HEK293 (cell line): ENCODE data around the gene FREM1.

Experiments
- GLI2 ChIP-seq: fragments of 450-650 bp; formaldehyde crosslinking; IDR thresholded peaks from 2 replicates; pipeline ENCODE4; 2017; ENCODE audit warnings: missing biosample characterization, missing genetic modification characterization, low read depth, borderline replicate concordance
- KLF10 ChIP-seq: fragments of 450-650 bp; IDR thresholded peaks from 2 replicates; pipeline ENCODE4 v1.5.1; 2018; ENCODE audit warnings: missing biosample characterization, mild to moderate bottlenecking, missing genetic modification characterization
- PRDM1 ChIP-seq: fragments of 450-650 bp; formaldehyde crosslinking; IDR thresholded peaks from 2 replicates; pipeline ENCODE4; 2016; ENCODE audit warnings: missing biosample characterization, missing genetic modification characterization
- SCRT1 ChIP-seq: fragments of 450-650 bp; formaldehyde crosslinking; IDR thresholded peaks from 2 replicates; pipeline ENCODE4 v1.5.1; 2016; ENCODE audit warnings: missing biosample characterization, missing genetic modification characterization, borderline replicate concordance
- SP3 ChIP-seq: fragments of 450-650 bp; formaldehyde crosslinking; IDR thresholded peaks from 2 replicates; pipeline ENCODE4 v1.5.1; 2016; ENCODE audit warnings: missing biosample characterization, missing genetic modification characterization
- ZFHX2 ChIP-seq: fragments of 450-650 bp; formaldehyde crosslinking; conservative IDR thresholded peaks from 2 replicates; pipeline ENCODE4 v1.5.1; 2016; ENCODE audit warnings: missing biosample characterization, missing genetic modification characterization
- ZNF132 ChIP-seq: fragments of 450-650 bp; formaldehyde crosslinking; IDR thresholded peaks from 2 replicates; pipeline ENCODE4 v1.5.1; 2017; ENCODE audit warnings: missing biosample characterization, missing genetic modification characterization, borderline replicate concordance
- ZNF19 ChIP-seq: fragments of 450-650 bp; formaldehyde crosslinking; IDR thresholded peaks from 2 replicates; pipeline ENCODE4; 2016; ENCODE audit warnings: missing biosample characterization, missing genetic modification characterization, low read depth
- ZNF2 ChIP-seq: fragments of 450-650 bp; formaldehyde crosslinking; IDR thresholded peaks from 2 replicates; pipeline ENCODE4 v1.5.1; 2016; ENCODE audit warnings: missing biosample characterization, missing genetic modification characterization
- ZNF292 ChIP-seq: fragments of 450-650 bp; formaldehyde crosslinking; IDR thresholded peaks from 2 replicates; pipeline ENCODE4 v1.5.1; 2016; ENCODE audit warnings: low read depth, missing biosample characterization, missing genetic modification characterization, borderline replicate concordance
- ZNF354C ChIP-seq: fragments of 450-650 bp; formaldehyde crosslinking; IDR thresholded peaks from 2 replicates; pipeline ENCODE4 v1.5.1; 2016; ENCODE audit warnings: missing biosample characterization, missing genetic modification characterization, low read depth, borderline replicate concordance
- ZNF37A ChIP-seq: fragments of 450-650 bp; IDR thresholded peaks from 2 replicates; pipeline ENCODE4 v1.5.1; 2018; ENCODE audit warnings: missing biosample characterization, missing genetic modification characterization
- ZNF555 ChIP-seq: fragments of 450-650 bp; formaldehyde crosslinking; conservative IDR thresholded peaks from 2 replicates; pipeline ENCODE4 v1.5.1; 2017; ENCODE audit warnings: missing biosample characterization, mild to moderate bottlenecking, missing genetic modification characterization, inconsistent platforms
- ZNF561 ChIP-seq: fragments of 450-650 bp; IDR thresholded peaks from 2 replicates; pipeline ENCODE4 v1.5.1; 2018; ENCODE audit warnings: missing biosample characterization, missing genetic modification characterization, borderline replicate concordance
- ZXDB ChIP-seq: fragments of 450-650 bp; formaldehyde crosslinking; IDR thresholded peaks from 2 replicates; pipeline ENCODE4 v1.5.1; 2016; ENCODE audit warnings: missing biosample characterization, missing genetic modification characterization
- TF ChIP-seq, protein P1 (sequence below): fragments of 450-650 bp; formaldehyde crosslinking; IDR thresholded peaks from 2 replicates; pipeline ENCODE4 v1.5.1; 2016; ENCODE audit warnings: missing biosample characterization, missing genetic modification characterization, borderline replicate concordance
- TF ChIP-seq, protein P2 (sequence below): fragments of 450-650 bp; formaldehyde crosslinking; IDR thresholded peaks from 2 replicates; pipeline ENCODE4 v1.5.1; 2016; ENCODE audit warnings: missing biosample characterization, missing genetic modification characterization
- TF ChIP-seq, protein P3 (sequence below): fragments of 450-650 bp; formaldehyde crosslinking; IDR thresholded peaks from 2 replicates; pipeline ENCODE4 v1.5.1; 2016; ENCODE audit warnings: missing biosample characterization, missing genetic modification characterization
- TF ChIP-seq, protein P4 (sequence below): fragments of 450-650 bp; formaldehyde crosslinking; IDR thresholded peaks from 2 replicates; pipeline ENCODE4 v1.5.1; 2016; ENCODE audit warnings: missing biosample characterization, missing genetic modification characterization, low read depth

FREM1 gene

DNA sequence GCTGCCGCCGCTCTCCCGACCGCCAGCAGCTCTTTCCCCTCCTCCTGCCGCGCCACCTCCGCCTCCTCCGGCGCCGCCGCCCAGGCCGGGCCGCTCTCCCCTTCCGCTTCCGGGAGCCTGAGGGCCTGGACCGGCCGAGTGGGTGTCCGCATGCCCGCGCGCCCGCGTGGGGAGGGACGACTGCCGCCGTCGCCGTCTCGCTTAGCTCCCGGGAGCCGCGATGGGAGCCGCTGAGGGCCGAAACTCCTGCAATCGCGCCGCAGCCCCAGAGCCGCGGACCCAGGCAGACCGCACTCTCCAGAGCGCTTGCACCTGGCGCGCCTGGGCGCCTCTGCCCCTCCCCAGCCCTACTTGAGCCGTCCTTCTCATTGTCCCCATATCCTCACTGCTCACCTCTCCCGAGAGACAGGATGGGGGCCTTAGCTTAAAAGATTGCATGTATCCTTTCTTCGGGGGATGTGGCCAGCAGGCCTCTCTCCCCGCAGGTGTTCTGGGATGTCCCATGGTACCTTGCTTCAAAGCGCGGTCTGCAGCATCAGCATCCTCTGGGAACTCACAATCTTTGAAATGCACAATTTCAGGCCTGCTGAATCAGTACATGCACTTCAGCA is 216.9 kb downstream of the FREM1 start, which contains the start of gene ZDHHC21 (continued):
- TF ChIP-seq, protein P1, sequence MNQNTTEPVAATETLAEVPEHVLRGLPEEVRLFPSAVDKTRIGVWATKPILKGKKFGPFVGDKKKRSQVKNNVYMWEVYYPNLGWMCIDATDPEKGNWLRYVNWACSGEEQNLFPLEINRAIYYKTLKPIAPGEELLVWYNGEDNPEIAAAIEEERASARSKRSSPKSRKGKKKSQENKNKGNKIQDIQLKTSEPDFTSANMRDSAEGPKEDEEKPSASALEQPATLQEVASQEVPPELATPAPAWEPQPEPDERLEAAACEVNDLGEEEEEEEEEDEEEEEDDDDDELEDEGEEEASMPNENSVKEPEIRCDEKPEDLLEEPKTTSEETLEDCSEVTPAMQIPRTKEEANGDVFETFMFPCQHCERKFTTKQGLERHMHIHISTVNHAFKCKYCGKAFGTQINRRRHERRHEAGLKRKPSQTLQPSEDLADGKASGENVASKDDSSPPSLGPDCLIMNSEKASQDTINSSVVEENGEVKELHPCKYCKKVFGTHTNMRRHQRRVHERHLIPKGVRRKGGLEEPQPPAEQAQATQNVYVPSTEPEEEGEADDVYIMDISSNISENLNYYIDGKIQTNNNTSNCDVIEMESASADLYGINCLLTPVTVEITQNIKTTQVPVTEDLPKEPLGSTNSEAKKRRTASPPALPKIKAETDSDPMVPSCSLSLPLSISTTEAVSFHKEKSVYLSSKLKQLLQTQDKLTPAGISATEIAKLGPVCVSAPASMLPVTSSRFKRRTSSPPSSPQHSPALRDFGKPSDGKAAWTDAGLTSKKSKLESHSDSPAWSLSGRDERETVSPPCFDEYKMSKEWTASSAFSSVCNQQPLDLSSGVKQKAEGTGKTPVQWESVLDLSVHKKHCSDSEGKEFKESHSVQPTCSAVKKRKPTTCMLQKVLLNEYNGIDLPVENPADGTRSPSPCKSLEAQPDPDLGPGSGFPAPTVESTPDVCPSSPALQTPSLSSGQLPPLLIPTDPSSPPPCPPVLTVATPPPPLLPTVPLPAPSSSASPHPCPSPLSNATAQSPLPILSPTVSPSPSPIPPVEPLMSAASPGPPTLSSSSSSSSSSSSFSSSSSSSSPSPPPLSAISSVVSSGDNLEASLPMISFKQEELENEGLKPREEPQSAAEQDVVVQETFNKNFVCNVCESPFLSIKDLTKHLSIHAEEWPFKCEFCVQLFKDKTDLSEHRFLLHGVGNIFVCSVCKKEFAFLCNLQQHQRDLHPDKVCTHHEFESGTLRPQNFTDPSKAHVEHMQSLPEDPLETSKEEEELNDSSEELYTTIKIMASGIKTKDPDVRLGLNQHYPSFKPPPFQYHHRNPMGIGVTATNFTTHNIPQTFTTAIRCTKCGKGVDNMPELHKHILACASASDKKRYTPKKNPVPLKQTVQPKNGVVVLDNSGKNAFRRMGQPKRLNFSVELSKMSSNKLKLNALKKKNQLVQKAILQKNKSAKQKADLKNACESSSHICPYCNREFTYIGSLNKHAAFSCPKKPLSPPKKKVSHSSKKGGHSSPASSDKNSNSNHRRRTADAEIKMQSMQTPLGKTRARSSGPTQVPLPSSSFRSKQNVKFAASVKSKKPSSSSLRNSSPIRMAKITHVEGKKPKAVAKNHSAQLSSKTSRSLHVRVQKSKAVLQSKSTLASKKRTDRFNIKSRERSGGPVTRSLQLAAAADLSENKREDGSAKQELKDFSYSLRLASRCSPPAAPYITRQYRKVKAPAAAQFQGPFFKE (tag by site-specific recombination): no peak
- peak; percentile 90 for TF ChIP-seq ZFHX2 (tag by site-specific recombination)
- TF ChIP-seq, protein P2, sequence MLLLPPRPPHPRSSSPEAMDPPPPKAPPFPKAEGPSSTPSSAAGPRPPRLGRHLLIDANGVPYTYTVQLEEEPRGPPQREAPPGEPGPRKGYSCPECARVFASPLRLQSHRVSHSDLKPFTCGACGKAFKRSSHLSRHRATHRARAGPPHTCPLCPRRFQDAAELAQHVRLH (tag by site-specific recombination): no peak
- no peak for TF ChIP-seq ZNF292 (tag by site-specific recombination)
- no peak for TF ChIP-seq ZNF2
- TF ChIP-seq SP3 (tag by site-specific recombination): peak; percentile 36
- TF ChIP-seq ZNF354C: no peak
- TF ChIP-seq SCRT1 (tag by site-specific recombination): no peak
- no peak for TF ChIP-seq ZNF37A (tag by site-specific recombination)
- TF ChIP-seq KLF10: no peak
- TF ChIP-seq ZNF555 (tag by site-specific recombination): no peak
- TF ChIP-seq ZNF561: peak; percentile 40; the same call in 1 of the 2 replicates
- TF ChIP-seq ZNF132: no peak
- TF ChIP-seq GLI2 (tag by site-specific recombination): no peak
- no peak for TF ChIP-seq ZNF19 (tag by site-specific recombination)
- TF ChIP-seq, protein P3, sequence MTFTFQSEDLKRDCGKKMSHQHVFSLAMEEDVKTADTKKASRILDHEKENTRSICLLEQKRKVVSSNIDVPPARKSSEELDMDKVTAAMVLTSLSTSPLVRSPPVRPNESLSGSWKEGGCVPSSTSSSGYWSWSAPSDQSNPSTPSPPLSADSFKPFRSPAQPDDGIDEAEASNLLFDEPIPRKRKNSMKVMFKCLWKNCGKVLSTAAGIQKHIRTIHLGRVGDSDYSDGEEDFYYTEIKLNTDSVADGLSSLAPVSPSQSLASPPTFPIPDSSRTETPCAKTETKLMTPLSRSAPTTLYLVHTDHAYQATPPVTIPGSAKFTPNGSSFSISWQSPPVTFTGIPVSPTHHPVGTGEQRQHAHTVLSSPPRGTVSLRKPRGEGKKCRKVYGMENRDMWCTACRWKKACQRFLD (tag by site-specific recombination): no peak
- TF ChIP-seq PRDM1 (tag by site-specific recombination): no peak
- TF ChIP-seq, protein P4, sequence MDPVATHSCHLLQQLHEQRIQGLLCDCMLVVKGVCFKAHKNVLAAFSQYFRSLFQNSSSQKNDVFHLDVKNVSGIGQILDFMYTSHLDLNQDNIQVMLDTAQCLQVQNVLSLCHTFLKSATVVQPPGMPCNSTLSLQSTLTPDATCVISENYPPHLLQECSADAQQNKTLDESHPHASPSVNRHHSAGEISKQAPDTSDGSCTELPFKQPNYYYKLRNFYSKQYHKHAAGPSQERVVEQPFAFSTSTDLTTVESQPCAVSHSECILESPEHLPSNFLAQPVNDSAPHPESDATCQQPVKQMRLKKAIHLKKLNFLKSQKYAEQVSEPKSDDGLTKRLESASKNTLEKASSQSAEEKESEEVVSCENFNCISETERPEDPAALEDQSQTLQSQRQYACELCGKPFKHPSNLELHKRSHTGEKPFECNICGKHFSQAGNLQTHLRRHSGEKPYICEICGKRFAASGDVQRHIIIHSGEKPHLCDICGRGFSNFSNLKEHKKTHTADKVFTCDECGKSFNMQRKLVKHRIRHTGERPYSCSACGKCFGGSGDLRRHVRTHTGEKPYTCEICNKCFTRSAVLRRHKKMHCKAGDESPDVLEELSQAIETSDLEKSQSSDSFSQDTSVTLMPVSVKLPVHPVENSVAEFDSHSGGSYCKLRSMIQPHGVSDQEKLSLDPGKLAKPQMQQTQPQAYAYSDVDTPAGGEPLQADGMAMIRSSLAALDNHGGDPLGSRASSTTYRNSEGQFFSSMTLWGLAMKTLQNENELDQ: no peak
- TF ChIP-seq ZXDB (tag by site-specific recombination): peak; percentile 27; the same call in 1 of the 2 replicates
